H1 (cell line): ENCODE data around the gene LINC01488. TPM values are rescaled to one million over a fixed set of nuclear protein-coding genes. Genes with fewer than 3 reads are reported as not detected.

ENCODE experiments used
- CTCF ChIA-PET: fragments of 300-600 bp; sonication (Branson Sonifier 250); formaldehyde crosslinking; loops from one replicate; lab custom pipeline; 2021; ENCODE audit not compliant: partially characterized antibody; lab: Charles Lee
- POLR2A ChIA-PET: fragments of 300-600 bp; sonication (Branson Sonifier 250); formaldehyde crosslinking; loops from one replicate; lab custom pipeline; 2021; ENCODE audit warnings: inconsistent platforms; ENCODE audit not compliant: partially characterized antibody; lab: Charles Lee
- DNase-seq, 2 experiments: peaks; one replicate each; pipeline versions ENCODE4 v3.0.0 to v3.0.0-alpha.2; 2010 to 2022; ENCODE audit warnings: low spot score in 2 of 2, low read depth in 1 of 2, mixed read lengths in 1 of 2
- FAIRE-seq: peaks from 2 replicates; lab custom pipeline; 2011; peaks lifted over from hg19 to GRCh38; lab: Jason Lieb, UNC
- H2AFZ ChIP-seq: 2 replicates; pipeline ENCODE4 v1.8.1; 2012; ENCODE audit warnings: low read length, inconsistent platforms
- H2AK5ac ChIP-seq: 2 replicates; pipeline ENCODE4 v1.6.1; 2013; ENCODE audit warnings: low read depth, low read length
- H2BK120ac ChIP-seq: replicated peaks from 2 replicates; pipeline ENCODE3; 2013; ENCODE audit warnings: low read depth, low read length, inconsistent platforms
- H2BK12ac ChIP-seq: 2 replicates; pipeline ENCODE4 v1.6.1; 2013; ENCODE audit warnings: low read depth, low read length
- H2BK15ac ChIP-seq: 2 replicates; pipeline ENCODE4 v1.6.1; 2013; ENCODE audit warnings: low read length
- H2BK20ac ChIP-seq: 2 replicates; pipeline ENCODE4 v1.6.1; 2013; ENCODE audit warnings: low read length
- H2BK5ac ChIP-seq: 2 replicates; pipeline ENCODE4 v1.6.1; 2013; ENCODE audit warnings: low read depth, low read length
- H3K14ac ChIP-seq: 2 replicates; pipeline ENCODE4 v1.6.1; 2013; ENCODE audit warnings: inconsistent platforms; ENCODE audit not compliant: insufficient read length
- H3K18ac ChIP-seq: 2 replicates; pipeline ENCODE4 v1.6.1; 2013; ENCODE audit warnings: low read length; ENCODE audit errors: extremely low read depth
- H3K23ac ChIP-seq: 2 replicates; pipeline ENCODE4 v1.6.1; 2013; ENCODE audit warnings: inconsistent platforms; ENCODE audit not compliant: insufficient read length
- H3K23me2 ChIP-seq: 2 replicates; pipeline ENCODE4 v1.6.1; 2013; ENCODE audit warnings: low read depth, low read length
- H3K27ac ChIP-seq: 2 replicates; pipeline ENCODE4 v1.6.1; 2011; ENCODE audit warnings: low read depth, low read length, inconsistent platforms
- H3K27me3 ChIP-seq, 4 experiments: replicated peaks in 1 of 4; 1 replicate in 1 of 4; 2 replicates in 3 of 4; pipeline versions ENCODE4 v1.6.1 to v1.8.1; 2011 to 2013; ENCODE audit warnings: low read length in 3 of 4, mild to moderate bottlenecking in 3 of 4, inconsistent platforms in 2 of 4, mixed read lengths in 2 of 4, moderate library complexity in 1 of 4; ENCODE audit not compliant: control insufficient read depth in 3 of 4, insufficient read depth in 3 of 4; ENCODE audit errors: extremely low read depth in 1 of 4
- H3K36me3 ChIP-seq, 4 experiments: 2 replicates each; pipeline versions ENCODE4 v1.6.1 to v1.8.1; 2011 to 2013; ENCODE audit warnings: mild to moderate bottlenecking in 4 of 4, low read length in 3 of 4, moderate library complexity in 2 of 4, control low read depth in 1 of 4, inconsistent platforms in 1 of 4; ENCODE audit not compliant: insufficient read depth in 4 of 4, control insufficient read depth in 2 of 4
- H3K4ac ChIP-seq: replicated peaks from 2 replicates; pipeline ENCODE3; 2013; ENCODE audit warnings: low read length, low read depth, mixed read lengths, inconsistent platforms; ENCODE audit not compliant: insufficient read length
- H3K4me1 ChIP-seq, 4 experiments: replicated peaks in 1 of 4; 1 replicate in 1 of 4; 2 replicates in 3 of 4; pipeline versions ENCODE4 v1.6.1 to v1.8.1; 2011 to 2013; ENCODE audit warnings: low read length in 3 of 4, inconsistent platforms in 2 of 4, mixed read lengths in 1 of 4; ENCODE audit not compliant: insufficient read depth in 4 of 4, control insufficient read depth in 3 of 4
- H3K4me2 ChIP-seq, 2 experiments: 2 replicates each; pipeline versions ENCODE4 v1.6.1 to v1.8.1; 2011 to 2013; ENCODE audit warnings: low read depth in 2 of 2, low read length in 2 of 2, control low read depth in 1 of 2, inconsistent platforms in 1 of 2, mild to moderate bottlenecking in 1 of 2; ENCODE audit not compliant: insufficient read depth in 1 of 2
- H3K4me3 ChIP-seq, 4 experiments: fragments of 200-600, 300-600 bp in 1 of 4; sonication (generic), shearing (Covaris generic), sonication (Bioruptor Twin) in 1 of 4; 2 replicates each; pipeline versions ENCODE4 v1.5.1 to v1.8.1; 2011 to 2016; ENCODE audit warnings: low read length in 4 of 4, low read depth in 3 of 4, control low read depth in 2 of 4, inconsistent platforms in 2 of 4, mild to moderate bottlenecking in 2 of 4, mixed read lengths in 1 of 4, moderate library complexity in 1 of 4; ENCODE audit not compliant: insufficient read depth in 2 of 4; ENCODE audit errors: extremely low read depth in 1 of 4
- H3K56ac ChIP-seq: replicated peaks from 2 replicates; pipeline ENCODE3; 2013; ENCODE audit warnings: low read depth, mild to moderate bottlenecking, mixed read lengths, low read length, inconsistent platforms; ENCODE audit not compliant: insufficient read length
- H3K79me1 ChIP-seq: 2 replicates; pipeline ENCODE4 v1.6.1; 2013; ENCODE audit warnings: low read depth, low read length, control low read depth
- H3K79me2 ChIP-seq, 2 experiments: 2 replicates each; pipeline versions ENCODE4 v1.6.1 to v1.8.1; 2012 to 2013; ENCODE audit warnings: low read length in 2 of 2, mild to moderate bottlenecking in 2 of 2, inconsistent platforms in 1 of 2; ENCODE audit not compliant: insufficient read depth in 2 of 2, control insufficient read depth in 1 of 2
- H3K9ac ChIP-seq, 4 experiments: replicated peaks in 1 of 4; 1 replicate in 1 of 4; 2 replicates in 3 of 4; pipeline versions ENCODE4 v1.6.1 to v1.8.1; 2011 to 2013; ENCODE audit warnings: low read depth in 3 of 4, low read length in 3 of 4, control low read depth in 2 of 4, mild to moderate bottlenecking in 2 of 4, moderate library complexity in 2 of 4, inconsistent platforms in 1 of 4; ENCODE audit errors: extremely low read depth in 1 of 4
- H3K9me3 ChIP-seq, 2 experiments: 2 replicates each; pipeline versions ENCODE4 v1.6.1 to v1.8.1; 2012 to 2013; ENCODE audit warnings: mild to moderate bottlenecking in 2 of 2, moderate library complexity in 2 of 2, control low read depth in 1 of 2, inconsistent platforms in 1 of 2, low read depth in 1 of 2, low read length in 1 of 2, mixed read lengths in 1 of 2; ENCODE audit not compliant: insufficient read depth in 2 of 2
- H4K20me1 ChIP-seq, 2 experiments: replicated peaks in 1 of 2; 2 replicates each; pipeline versions ENCODE3 to v1.8.1; 2011 to 2013; ENCODE audit warnings: inconsistent platforms in 2 of 2, low read length in 2 of 2, mild to moderate bottlenecking in 1 of 2; ENCODE audit not compliant: insufficient read depth in 2 of 2, control insufficient read depth in 1 of 2
- H4K5ac ChIP-seq: 2 replicates; pipeline ENCODE4 v1.6.1; 2013; ENCODE audit warnings: low read length, low read depth, mixed read lengths, inconsistent platforms; ENCODE audit not compliant: insufficient read length
- H4K8ac ChIP-seq: 2 replicates; pipeline ENCODE4 v1.8.0; 2013; ENCODE audit warnings: mild to moderate bottlenecking, moderate library complexity, low read length, inconsistent platforms; ENCODE audit not compliant: insufficient read depth; ENCODE audit errors: extremely low read depth
- H4K91ac ChIP-seq: replicated peaks from 2 replicates; pipeline ENCODE3; 2013; ENCODE audit warnings: low read length, mixed read lengths, inconsistent platforms; ENCODE audit not compliant: insufficient read length
- ASH2L ChIP-seq: fragments of 200-600, 300-600 bp; sonication (generic); IDR thresholded peaks from one replicate; pipeline ENCODE4 v1.7.1; 2017; ENCODE audit warnings: low read length
- KDM1A ChIP-seq: fragments of 200-600, 300-600 bp; sonication (generic); IDR thresholded peaks from 2 replicates; pipeline ENCODE4 v1.7.1; 2016; ENCODE audit warnings: mild to moderate bottlenecking, low read length, borderline replicate concordance
- KDM5A ChIP-seq: fragments of 200-600 bp; IDR thresholded peaks from 2 replicates; pipeline ENCODE4 v1.7.1; 2012; ENCODE audit warnings: mild to moderate bottlenecking, low read length, inconsistent platforms, mixed read lengths
- SUZ12 ChIP-seq: fragments of 200-600 bp; sonication (generic); IDR thresholded peaks from 2 replicates; pipeline ENCODE4 v1.6.1; 2012; ENCODE audit warnings: mild to moderate bottlenecking, inconsistent platforms, low read length, moderate library complexity, mixed read lengths
- WGBS, 2 experiments: shearing (Covaris generic) in 1 of 2; methylation state at CpG; one replicate each; pipeline versions ENCODE4 v1.1.6 to v1.1.7; 2013 to 2015; ENCODE audit warnings: low lambda C conversion rate in 2 of 2, mixed read lengths in 2 of 2, inconsistent platforms in 1 of 2, low coverage in 1 of 2, missing lambda C conversion rate in 1 of 2; ENCODE audit not compliant: insufficient replicate concordance in 2 of 2, insufficient coverage in 1 of 2, insufficient read length in 1 of 2; ENCODE audit errors: extremely low coverage in 1 of 2, missing lambda C conversion rate in 1 of 2; 5-methylcytosine and 5-hydroxymethylcytosine counted together
- polyA plus RNA-seq, 7 experiments: library from polyadenylated mRNA; depleted of rRNA in 3 of 7; stranded (reverse) in 5 of 7; unstranded in 2 of 7; fragments of >200 nt in 5 of 7; fragments of 200-250 nt in 2 of 7; gene quantifications; 1 replicate in 5 of 7; 2 replicates in 1 of 7; 4 replicates in 1 of 7; pipeline versions ENCODE4 v1.2.1 to v1.2.3, GENCODE V29; 2011 to 2013; ENCODE audit warnings: missing spikeins in 2 of 7, mixed read lengths in 2 of 7
- total RNA-seq: library from RNA; stranded (reverse); fragmentation: NEBNext Ultra II Directional; extraction: Animal tissue kit (Norgen Biotek cat#: 25700); gene quantifications from 2 replicates; pipeline ENCODE4 v1.2.1, GENCODE V29; 2021

LINC01488 gene
- total and polyA plus RNA-seq, 2 of the 8 experiments (the other 6 are each of a cell fraction or from before 2014, with no cell fraction given) = not detected

GRCh38 chr11:69435161-69435986 is 46.1 kb upstream of the LINC01488 start:
- 72% methylated on average over 13 of the region's 15 CpGs; no CpG with 5 or more reads in 1 of the 2 experiments for WGBS, 2 experiments
- Histone ChIP-seq H2AK5ac (peak overlapping the region; percentile 87), H3K79me1 (no peaks in the 10 kb centered on the region; the same call in 1 of the 2 replicates), H3K23ac (no peak overlapping the region), H4K5ac (peak overlapping the region; percentile 26), H3K27ac (no peak overlapping the region), H3K4me2 (no peak overlapping the region), H3K18ac (peak overlapping the region; percentile 96), H3K79me2 (no peaks in the 10 kb centered on the region), H2BK5ac (peak overlapping the region; percentile 80; the same call in 1 of the 2 replicates), H2BK120ac (peak overlapping the region; percentile 50), H2AFZ (no peak overlapping the region), H3K4me1 (peaks cover 2 to 55% (median 36%) of the 10 kb centered on the region in 4 experiments), H2BK12ac (peak overlapping the region; percentile 98; the same call in 1 of the 2 replicates), H3K23me2 (no peaks in the 10 kb centered on the region), H2BK20ac (peak overlapping the region; percentile 98), H3K36me3 (no peaks in the 10 kb centered on the region), H4K91ac (peak overlapping the region; percentile 62), H3K4me3 (no peak overlapping the region), H4K8ac (no peak overlapping the region), H4K20me1 (no peaks in the 10 kb centered on the region), H3K9me3 (no peaks in the 10 kb centered on the region), H3K9ac (no peak overlapping the region), H3K4ac (peak overlapping the region; percentile 24), H3K27me3 (peaks cover 0 to 3% (median 1%) of the 10 kb centered on the region in 4 experiments; a peak in 3 of 7 replicates), H3K56ac (no peak overlapping the region), H2BK15ac (peak overlapping the region; percentile 75; the same call in 1 of the 2 replicates), H3K14ac (no peak overlapping the region)
- TF ChIP-seq KDM1A (peak; percentile 77; the same call in 1 of the 2 replicates), KDM5A (no peak), SUZ12 (no peak), ASH2L (peak; percentile 5)
- ChIA-PET CTCF (interaction anchor here (0.9 to 1.5 kb wide), 5 partner anchors 9 to 304 kb away, joined by 3 to 5 read pairs (median 3); no protein-coding TSS in a partner anchor), POLR2A (interaction anchor here (1.8 to 3.5 kb wide), 2 partner anchors 203 to 204 kb away, joined by 5 to 20 read pairs; no protein-coding TSS in a partner anchor)
- no peak for DNase-seq
- FAIRE-seq = no peak
